OCI-LY7 (cell line): Measurements from ENCODE around the gene SHC1. TPM values are rescaled to one million over a fixed set of nuclear protein-coding genes. Genes with fewer than 3 reads are reported as not detected.

Experiments
- BruUV-seq: library from RNA; stranded (reverse); fragments of 400-500 nt; replicated peaks from 2 replicates; lab custom pipeline; 2021; lab: Mats Ljungman, UMichigan
- CTCF ChIA-PET: fragments of 300-600 bp; sonication (Branson Sonifier 250); formaldehyde crosslinking; loops from one replicate; lab custom pipeline; 2022; ENCODE audit warnings: antibody characterized with exemption; ENCODE audit not compliant: unreplicated experiment; lab: Charles Lee
- POLR2A ChIA-PET: fragments of 300-600 bp; sonication (Branson Sonifier 250); formaldehyde crosslinking; loops from one replicate; lab custom pipeline; 2022; ENCODE audit warnings: antibody characterized with exemption; lab: Charles Lee
- DNase-seq: peaks from one replicate; pipeline ENCODE4 v3.0.0-alpha.2; 2015; ENCODE audit warnings: low spot score
- H2AFZ ChIP-seq: fragments of 200-600 bp; sonication (generic), shearing (Covaris generic); 2 replicates; pipeline ENCODE4 v1.6.1; 2014; ENCODE audit warnings: mild to moderate bottlenecking, antibody characterized with exemption, low read length, moderate library complexity
- H3K27ac ChIP-seq: fragments of 200-600 bp; sonication (generic); 2 replicates; pipeline ENCODE4 v1.5.1; 2014; ENCODE audit warnings: mixed run types, low read depth, mild to moderate bottlenecking, moderate library complexity, low read length, inconsistent platforms; ENCODE audit not compliant: poor library complexity, severe bottlenecking
- H3K36me3 ChIP-seq: fragments of 200-600 bp; sonication (generic); 2 replicates; pipeline ENCODE4 v1.6.1; 2014; ENCODE audit warnings: mild to moderate bottlenecking, antibody characterized with exemption, low read length, moderate library complexity, mixed read lengths; ENCODE audit not compliant: insufficient read depth
- H3K4me1 ChIP-seq: fragments of 200-600 bp; sonication (generic); 2 replicates; pipeline ENCODE4 v1.5.1; 2014; ENCODE audit warnings: mild to moderate bottlenecking, low read length; ENCODE audit not compliant: insufficient read depth, poor library complexity, severe bottlenecking
- H3K4me2 ChIP-seq: fragments of 200-600 bp; sonication (generic); 2 replicates; pipeline ENCODE4 v1.6.1; 2014; ENCODE audit warnings: mild to moderate bottlenecking, low read length
- H3K4me3 ChIP-seq: fragments of 200-600 bp; sonication (generic); 2 replicates; pipeline ENCODE4 v1.5.1; 2014; ENCODE audit warnings: mild to moderate bottlenecking, low read depth, low read length; ENCODE audit not compliant: poor library complexity, severe bottlenecking
- H3K79me2 ChIP-seq: fragments of 200-600 bp; sonication (generic); 2 replicates; pipeline ENCODE4 v1.6.1; 2016; ENCODE audit warnings: low read depth, mild to moderate bottlenecking, low read length, moderate library complexity, mixed read lengths; ENCODE audit not compliant: insufficient read depth
- H3K9me2 ChIP-seq: fragments of 200-600 bp; sonication (generic); 2 replicates; pipeline ENCODE4 v1.6.1; 2016; ENCODE audit warnings: mild to moderate bottlenecking, low read length, mixed read lengths; ENCODE audit not compliant: insufficient read depth
- H3K9me3 ChIP-seq: fragments of 200-600 bp; sonication (generic); 2 replicates; pipeline ENCODE4 v1.6.1; 2014; ENCODE audit warnings: mild to moderate bottlenecking, mixed run types, low read length, mixed read lengths
- H4K20me1 ChIP-seq: fragments of 200-600 bp; sonication (generic); 2 replicates; pipeline ENCODE4 v1.6.1; 2014; ENCODE audit warnings: mild to moderate bottlenecking, antibody characterized with exemption, low read length, moderate library complexity, mixed read lengths; ENCODE audit not compliant: insufficient read depth
- CTCF ChIP-seq: fragments of 200-600 bp; sonication (generic); conservative IDR thresholded peaks from 2 replicates; pipeline ENCODE4 v1.5.1; 2014; ENCODE audit warnings: mild to moderate bottlenecking, antibody characterized with exemption, low read length, moderate library complexity, mixed read lengths
- EZH2phosphoT487 ChIP-seq: fragments of 200-600 bp; sonication (generic); IDR thresholded peaks from 2 replicates; pipeline ENCODE4 v1.6.1; 2018; ENCODE audit warnings: low read depth, borderline replicate concordance, mild to moderate bottlenecking, mixed run types, antibody characterized with exemption, low read length, moderate library complexity, mixed read lengths
- intact Hi-C: fragments of 100-400 bp; cut with micrococcal nuclease; formaldehyde crosslinking; loops from one replicate; pipeline ENCODE4 v1.10.0; 2022; ENCODE audit not compliant: unreplicated experiment
- total RNA-seq, 2 experiments: library from RNA; depleted of rRNA in 1 of 2; stranded (reverse); fragments of >200 nt in 1 of 2; shearing (Covaris generic) in 1 of 2; gene quantifications; 2 replicates each; pipeline ENCODE4 v1.2.3, GENCODE V29; 2014 to 2022

The SHC1 gene
- total RNA-seq, 2 experiments from 2014 or later = 37.6 to 77.4 TPM

GRCh38 chr1:155004352-155005075, 34.0 kb upstream of the SHC1 start:
- no peaks in the 10 kb centered on the region for H3K9me2 ChIP-seq
- TF ChIP-seq CTCF (no peak; the same call in 1 of the 2 replicates), EZH2phosphoT487 (no peak)
- no peaks in the 10 kb centered on the region for H3K36me3 ChIP-seq
- peak overlapping the region; percentile 93 for H3K4me2 ChIP-seq
- no peak for DNase-seq
- H3K9me3 ChIP-seq = no peaks in the 10 kb centered on the region
- CTCF ChIA-PET = interaction anchor here (0.7 kb wide), 1 partner anchor 1145 kb away, joined by 5 read pairs; no protein-coding TSS in a partner anchor
- peaks cover 10% of the 10 kb centered on the region; the same call in 1 of the 2 replicates for H3K79me2 ChIP-seq
- POLR2A ChIA-PET = interaction anchor here (0.7 to 2.0 kb wide), 4 partner anchors 12 to 866 kb away, joined by 3 to 10 read pairs (median 4); partner anchors contain the start of gene FLAD1
- H2AFZ ChIP-seq = no peak overlapping the region
- H3K4me3 ChIP-seq = peak overlapping the region; percentile 87
- H3K27ac ChIP-seq = peak overlapping the region; percentile 77
- intact Hi-C loops = loop anchor here (5.0 kb wide), 1 partner anchor 142 kb away; no protein-coding TSS in a partner anchor
- BruUV-seq = no TSS peak
- no peaks in the 10 kb centered on the region for H4K20me1 ChIP-seq
- H3K4me1 ChIP-seq = peaks cover 64% of the 10 kb centered on the region

GRCh38 chr1:155003766-155004351, 33.3 kb upstream of the SHC1 start:
- BruUV-seq = no TSS peak
- TF ChIP-seq CTCF (0 out of 2 replicates have a peak, but pooled peaks have one; percentile 17), EZH2phosphoT487 (no peak)
- H3K9me2 ChIP-seq = no peaks in the 10 kb centered on the region
- peak overlapping the region; percentile 23; the same call in 1 of the 2 replicates for H2AFZ ChIP-seq
- H3K27ac ChIP-seq = peak overlapping the region; percentile 77
- H3K4me3 ChIP-seq = peak overlapping the region; percentile 87
- POLR2A ChIA-PET = interaction anchor here (0.7 to 2.0 kb wide), 3 partner anchors 13 to 148 kb away, joined by 3 to 10 read pairs (median 4); partner anchors contain the start of gene FLAD1
- peaks cover 10% of the 10 kb centered on the region; the same call in 1 of the 2 replicates for H3K79me2 ChIP-seq
- H4K20me1 ChIP-seq = no peaks in the 10 kb centered on the region
- H3K4me2 ChIP-seq = peak overlapping the region; percentile 93
- CTCF ChIA-PET = no interaction called here
- no peaks in the 10 kb centered on the region for H3K9me3 ChIP-seq
- intact Hi-C loops = loop anchor here (5.0 kb wide), 1 partner anchor 142 kb away; no protein-coding TSS in a partner anchor
- no peaks in the 10 kb centered on the region for H3K36me3 ChIP-seq
- H3K4me1 ChIP-seq = peaks cover 68% of the 10 kb centered on the region
- peak; percentile 48 for DNase-seq
